Panc1 (cell line): ENCODE results near the gene GPC6. TPM values are rescaled to one million over a fixed set of nuclear protein-coding genes. Genes with fewer than 3 reads are reported as not detected.

Experiments
- ATAC-seq: fragments of 200-7000 bp; cut with Tn5 transposase; 2 replicates; pipeline ENCODE4 v1.9.1; 2020; ENCODE audit warnings: mild to moderate bottlenecking, moderate library complexity
- BruUV-seq: library from RNA; stranded (reverse); fragments of 400-500 nt; replicated peaks from 2 replicates; lab custom pipeline; 2021; lab: Mats Ljungman, UMichigan
- CTCF ChIA-PET: fragments of 300-600 bp; sonication (Branson Sonifier 250); formaldehyde crosslinking; loops from one replicate; lab custom pipeline; 2022; ENCODE audit warnings: antibody characterized with exemption; lab: Charles Lee
- POLR2A ChIA-PET: fragments of 300-600 bp; sonication (Branson Sonifier 250); formaldehyde crosslinking; loops from one replicate; lab custom pipeline; 2022; ENCODE audit warnings: antibody characterized with exemption; lab: Charles Lee
- DNase-seq: peaks from one replicate; pipeline ENCODE4 v3.0.0-alpha.2; 2010; ENCODE audit warnings: low read depth, low spot score
- H3K27ac ChIP-seq: 2 replicates; pipeline ENCODE4 v1.5.1; 2011; ENCODE audit warnings: mild to moderate bottlenecking, low read length, inconsistent platforms
- H3K27me3 ChIP-seq: fragments of 200-500 bp; sonication (Bioruptor generic); 2 replicates; pipeline ENCODE4 v1.6.0; 2014; ENCODE audit warnings: low read length, inconsistent platforms; ENCODE audit not compliant: control insufficient read depth, insufficient read depth
- H3K36me3 ChIP-seq: fragments of 200-500 bp; sonication (Bioruptor generic); 2 replicates; pipeline ENCODE4 v1.5.1; 2014; ENCODE audit warnings: inconsistent platforms, mild to moderate bottlenecking, low read length, moderate library complexity; ENCODE audit not compliant: control insufficient read depth, insufficient read depth
- H3K4me1 ChIP-seq: 2 replicates; pipeline ENCODE4 v1.5.1; 2011; ENCODE audit warnings: inconsistent platforms, mild to moderate bottlenecking, low read length, moderate library complexity; ENCODE audit not compliant: control insufficient read depth, insufficient read depth
- H3K4me3 ChIP-seq, 2 experiments: 2 replicates each; pipeline ENCODE4 v1.5.1; 2011 to 2012; ENCODE audit warnings: low read depth in 2 of 2, low read length in 2 of 2, mild to moderate bottlenecking in 2 of 2, inconsistent platforms in 1 of 2, moderate library complexity in 1 of 2
- H3K9me3 ChIP-seq: fragments of 200-500 bp; sonication (Bioruptor generic); 2 replicates; pipeline ENCODE4 v1.5.1; 2014; ENCODE audit warnings: low read depth, mild to moderate bottlenecking, inconsistent platforms, low read length, moderate library complexity; ENCODE audit not compliant: control insufficient read depth, insufficient read depth
- CTCF ChIP-seq: fragments of 450-650 bp; IDR thresholded peaks from 2 replicates; pipeline ENCODE4 v1.5.1; 2017; ENCODE audit warnings: mild to moderate bottlenecking
- POLR2AphosphoS5 ChIP-seq: IDR thresholded peaks from 2 replicates; pipeline ENCODE4 v1.6.1; 2012; ENCODE audit warnings: mild to moderate bottlenecking, low read depth, low read length, moderate library complexity
- REST ChIP-seq, 2 experiments: IDR thresholded peaks; 2 replicates each; pipeline ENCODE4 v1.6.1; 2011 to 2012; ENCODE audit warnings: low read depth in 2 of 2, control low read depth in 1 of 2, low read length in 1 of 2, mild to moderate bottlenecking in 1 of 2, moderate library complexity in 1 of 2; ENCODE audit not compliant: insufficient read depth in 1 of 2
- SIN3A ChIP-seq: IDR thresholded peaks from 2 replicates; pipeline ENCODE4 v1.6.1; 2012; ENCODE audit warnings: low read depth, mild to moderate bottlenecking, low read length, moderate library complexity, borderline replicate concordance; ENCODE audit not compliant: insufficient read depth
- TCF7L2 ChIP-seq: IDR thresholded peaks from 2 replicates; pipeline ENCODE4 v1.6.1; 2011; ENCODE audit warnings: mild to moderate bottlenecking, low read depth, low read length, inconsistent platforms
- in situ Hi-C: cut with HindIII; loops from 2 replicates; pipeline ENCODE4 v1.10.0; 2016; ENCODE audit warnings: low sequenced_read_pairs, low pct_unique_long_range_greater_than_20kb
- intact Hi-C: fragments of 100-400 bp; cut with micrococcal nuclease; formaldehyde crosslinking; loops from one replicate; pipeline ENCODE4 v1.10.0; 2022; ENCODE audit not compliant: unreplicated experiment
- total RNA-seq: library from RNA; stranded (reverse); gene quantifications from one replicate; pipeline ENCODE4 v1.2.1, GENCODE V29; 2021; ENCODE audit not compliant: unreplicated experiment

The GPC6 gene
- total RNA-seq, 1 experiment from 2014 or later = 4.8 TPM

- TF ChIP-seq CTCF (no peak), REST (IDR thresholded peaks at IDR 0.05; ENCODE audit: insufficient read depth in 1 of 2, low read depth in 2 of 2, low read length in 1 of 2) (no peak), POLR2AphosphoS5 (no peak), TCF7L2 (no peak), SIN3A (no peak)
- DNase-seq (no peak), ATAC-seq (no peak)
- BruUV-seq = no TSS peak
- H3K36me3 ChIP-seq = no peaks in the 10 kb centered on the region
- H3K4me1 ChIP-seq = no peaks in the 10 kb centered on the region
- H3K9me3 ChIP-seq = no peaks in the 10 kb centered on the region
- CTCF ChIA-PET = no interaction called here
- intact Hi-C loops (no loop called here), in situ Hi-C loops (no loop called here)
- H3K27ac ChIP-seq = no peak overlapping the region
- POLR2A ChIA-PET = no interaction called here
- no peaks in the 10 kb centered on the region for H3K27me3 ChIP-seq
- H3K4me3 ChIP-seq = no peak overlapping the region
These were observed 913.9 kb downstream of the GPC6 start for GRCh38 chr13:94140511-94140910.

GRCh38 chr13:94143624-94144350, 917.2 kb downstream of the GPC6 start:
- POLR2A ChIA-PET = no interaction called here
- Histone ChIP-seq H3K27ac (no peak overlapping the region), H3K4me1 (no peaks in the 10 kb centered on the region), H3K27me3 (no peaks in the 10 kb centered on the region), H3K36me3 (no peaks in the 10 kb centered on the region), H3K4me3 (no peak overlapping the region), H3K9me3 (no peaks in the 10 kb centered on the region)
- ATAC-seq = no peak
- in situ Hi-C loops (no loop called here), intact Hi-C loops (no loop called here)
- CTCF ChIA-PET = no interaction called here
- TF ChIP-seq POLR2AphosphoS5 (no peak), CTCF (no peak), TCF7L2 (no peak), REST (IDR thresholded peaks at IDR 0.05; ENCODE audit: insufficient read depth in 1 of 2, low read depth in 2 of 2, low read length in 1 of 2) (no peak), SIN3A (no peak)
- no peak for DNase-seq
- BruUV-seq = no TSS peak
